Small intestine (tissue), 7 donors: ENCODE measurements around the gene MYO18B. TPM values are rescaled to one million over a fixed set of nuclear protein-coding genes. Genes with fewer than 3 reads are reported as not detected.

ENCODE experiments used
- DNase-seq, 2 donors: peaks; one replicate each; pipeline versions ENCODE4 v3.0.0 to v3.0.0-alpha.2; 2013
- FAIRE-seq: peaks from 2 replicates; lab custom pipeline; 2012; peaks lifted over from hg19 to GRCh38; lab: Jason Lieb, UNC
- H3K27ac ChIP-seq, 3 donors: one replicate each; pipeline ENCODE4 v1.5.1; 2013; ENCODE audit warnings: low read length in 2 of 3, mild to moderate bottlenecking in 2 of 3, control low read depth in 1 of 3, inconsistent platforms in 1 of 3, low read depth in 1 of 3, moderate library complexity in 1 of 3
- H3K27me3 ChIP-seq, 3 donors: one replicate each; pipeline ENCODE4 v1.6.1; 2013; ENCODE audit warnings: low read length in 3 of 3, inconsistent platforms in 1 of 3; ENCODE audit not compliant: control insufficient read depth in 3 of 3, insufficient read depth in 3 of 3
- H3K36me3 ChIP-seq, 3 donors: one replicate each; pipeline ENCODE4 v1.6.1; 2013; ENCODE audit warnings: low read length in 3 of 3, inconsistent platforms in 1 of 3, low read depth in 1 of 3, mild to moderate bottlenecking in 1 of 3, moderate library complexity in 1 of 3; ENCODE audit not compliant: control insufficient read depth in 3 of 3, insufficient read depth in 2 of 3
- H3K4me1 ChIP-seq, 3 donors: one replicate each; pipeline ENCODE4 v1.6.1; 2013; ENCODE audit warnings: low read length in 2 of 3, inconsistent platforms in 1 of 3, low read depth in 1 of 3, mild to moderate bottlenecking in 1 of 3, moderate library complexity in 1 of 3; ENCODE audit not compliant: control insufficient read depth in 3 of 3, insufficient read depth in 2 of 3
- H3K4me3 ChIP-seq, 3 donors: one replicate each; pipeline ENCODE4 v1.5.1; 2013; ENCODE audit warnings: low read length in 3 of 3, control low read depth in 1 of 3, inconsistent platforms in 1 of 3, low read depth in 1 of 3, mild to moderate bottlenecking in 1 of 3, moderate library complexity in 1 of 3
- H3K9me3 ChIP-seq, 2 donors: one replicate each; pipeline ENCODE4 v1.6.1; 2013; ENCODE audit warnings: low read depth in 1 of 2, low read length in 1 of 2; ENCODE audit not compliant: control insufficient read depth in 2 of 2, insufficient read depth in 1 of 2
- WGBS, 3 donors: extraction: QIAGEN DNeasy Blood & Tissue Kit; methylation state at CpG; one replicate each; pipeline ENCODE4 v1.1.7; 2013; 5-methylcytosine and 5-hydroxymethylcytosine counted together
- polyA plus RNA-seq, 4 donors: library from polyadenylated mRNA; stranded (reverse) in 3 of 4; unstranded in 1 of 4; fragments of 200-250 nt in 3 of 4; fragments of 120-200 nt in 1 of 4; gene quantifications; one replicate each; pipeline versions ENCODE4 v1.2.1 to v1.2.3, GENCODE V29; 2013
- donor health status: healthy with polysubstance abuse.
- donor health status: control.
- donor health status: control.
- donor health status: Bipolar disorder and iron deficiency.
- donor health status: healthy.

MYO18B gene
- polyA plus RNA-seq, 4 donors, result 0.01 to 1.1 (median 0.37) TPM

DNA sequence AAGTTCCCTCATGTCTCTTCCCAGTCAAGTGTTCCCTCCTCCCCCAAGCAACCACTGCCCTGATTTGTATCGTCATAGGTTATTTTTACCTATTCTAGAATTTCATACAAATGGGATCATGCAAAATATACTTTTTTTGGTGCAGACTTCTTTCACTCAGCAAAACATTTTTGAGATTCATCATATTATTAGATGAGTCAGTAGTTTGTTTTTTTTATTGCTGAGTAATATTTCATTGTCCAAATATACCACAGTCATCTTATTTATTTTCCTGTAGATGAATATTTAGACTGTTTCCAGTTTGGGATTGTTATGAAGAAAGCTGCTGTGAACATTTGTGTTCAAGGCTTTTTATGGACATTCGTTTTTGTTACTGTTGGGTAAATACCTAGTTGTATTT lies 301.0 kb downstream of the MYO18B start:
- Histone ChIP-seq H3K27ac (no peak overlapping the region), H3K36me3 (no peaks in the 10 kb centered on the region), H3K4me1 (no peaks in the 10 kb centered on the region), H3K9me3 (no peaks in the 10 kb centered on the region), H3K27me3 (no peaks in the 10 kb centered on the region), H3K4me3 (no peak overlapping the region)
- DNase-seq (no peak), FAIRE-seq (no peak)
- 61 to 82% (median 61%) methylated on average over 2 of the region's 2 CpGs for WGBS, 3 donors

- no peak for FAIRE-seq
- WGBS, 3 donors, result 75 to 89% (median 77%) methylated on average over 2 of the region's 2 CpGs
- Histone ChIP-seq H3K27ac (no peak overlapping the region), H3K27me3 (no peaks in the 10 kb centered on the region), H3K9me3 (no peaks in the 10 kb centered on the region), H3K4me1 (no peaks in the 10 kb centered on the region), H3K4me3 (no peak overlapping the region), H3K36me3 (no peaks in the 10 kb centered on the region)
- DNase-seq, result no peak
These were observed 303.1 kb downstream of the MYO18B start for GRCh38 chr22:26045051-26045450.

GRCh38 chr22:26045860-26046259 lies 303.9 kb downstream of the MYO18B start:
- Histone ChIP-seq H3K36me3 (no peaks in the 10 kb centered on the region), H3K27ac (no peak overlapping the region), H3K9me3 (no peaks in the 10 kb centered on the region), H3K27me3 (no peaks in the 10 kb centered on the region), H3K4me3 (no peak overlapping the region), H3K4me1 (no peaks in the 10 kb centered on the region)
- WGBS, 3 donors, result 67 to 75% (median 70%) methylated on average over 3 of the region's 3 CpGs
- no peak for DNase-seq
- no peak for FAIRE-seq

DNA sequence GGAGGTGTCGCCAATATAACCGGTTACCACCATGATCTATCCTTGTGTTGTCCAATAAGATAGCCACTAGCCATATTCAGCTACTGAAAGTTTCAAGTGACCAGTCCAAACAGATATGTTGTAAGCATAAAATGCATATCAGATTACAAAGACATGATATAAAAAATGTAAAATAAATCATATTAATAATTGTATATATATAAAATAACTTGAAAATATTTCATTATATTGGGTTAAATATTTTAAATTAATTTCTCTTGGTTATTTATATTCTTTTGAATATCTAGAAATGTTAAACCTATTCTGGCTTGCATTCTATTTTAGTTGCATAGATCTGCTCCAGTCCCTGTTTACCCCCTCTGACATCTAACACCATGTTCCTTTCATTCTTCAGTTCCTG lies 305.5 kb downstream of the MYO18B start:
- no peak for FAIRE-seq

DNA sequence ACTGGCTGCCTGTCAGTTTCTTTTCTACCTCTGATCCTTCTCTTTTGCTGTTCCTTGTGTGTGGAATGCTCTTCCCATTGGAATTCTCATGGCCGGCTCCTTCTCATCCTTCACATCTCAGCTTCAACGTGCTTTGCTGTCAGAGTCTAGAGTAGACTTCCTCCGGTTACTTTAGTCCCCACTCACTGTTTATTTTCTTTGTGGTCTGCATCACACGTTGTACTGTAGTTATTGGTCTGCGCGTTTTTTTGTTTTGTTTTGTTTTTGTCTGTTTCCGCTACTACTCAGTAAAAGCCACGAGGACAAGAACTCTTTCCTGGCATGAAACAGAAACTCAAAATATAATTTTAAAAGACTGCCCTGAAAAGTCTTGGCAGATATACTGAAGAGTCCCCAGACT lies 305.9 kb downstream of the MYO18B start:
- FAIRE-seq, result no peak
- Histone ChIP-seq H3K4me1 (no peaks in the 10 kb centered on the region), H3K4me3 (no peak overlapping the region), H3K9me3 (no peaks in the 10 kb centered on the region), H3K36me3 (no peaks in the 10 kb centered on the region), H3K27me3 (no peaks in the 10 kb centered on the region), H3K27ac (no peak overlapping the region)
- 53 to 70% (median 60%) methylated on average over 8 of the region's 8 CpGs for WGBS, 3 donors
- no peak for DNase-seq

More for the DNA sequence above, 305.5 kb downstream of the MYO18B start:
- no peak for DNase-seq
- H3K27ac ChIP-seq, result no peak overlapping the region
- H3K4me1 ChIP-seq, result no peaks in the 10 kb centered on the region
- no peak overlapping the region for H3K4me3 ChIP-seq
- WGBS, 3 donors, result 93 to 98% (median 96%) methylated on average over 2 of the region's 2 CpGs
- no peaks in the 10 kb centered on the region for H3K27me3 ChIP-seq
- no peaks in the 10 kb centered on the region for H3K9me3 ChIP-seq
- H3K36me3 ChIP-seq, result no peaks in the 10 kb centered on the region

DNA sequence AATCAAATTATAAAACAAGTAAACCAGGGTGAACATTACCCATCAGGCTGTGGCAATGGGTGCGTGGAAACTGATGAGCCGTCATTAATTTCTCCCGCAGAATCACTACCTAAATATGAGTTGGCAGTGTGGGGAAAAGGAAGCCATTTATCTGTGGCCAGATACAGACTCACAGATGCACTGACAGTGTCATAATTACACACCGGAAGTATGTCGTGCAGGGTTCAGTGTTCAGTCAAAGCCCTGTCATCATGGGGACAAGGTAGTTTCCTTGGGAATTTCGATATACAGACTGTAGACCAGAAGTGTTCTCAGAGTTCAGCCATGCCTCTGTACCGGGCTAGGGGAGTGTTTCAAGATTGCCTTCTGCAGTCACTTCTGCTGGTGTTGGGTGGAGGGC lies 308.1 kb downstream of the MYO18B start:
- DNase-seq (no peak), FAIRE-seq (no peak)

GRCh38 chr22:26053737-26054316 lies 311.8 kb downstream of the MYO18B start:
- WGBS, 3 donors, result 64 to 70% (median 67%) methylated on average over 4 of the region's 4 CpGs
- H3K4me3 ChIP-seq, result no peak overlapping the region
- no peaks in the 10 kb centered on the region for H3K4me1 ChIP-seq
- DNase-seq (no peak), FAIRE-seq (no peak)
- no peaks in the 10 kb centered on the region for H3K27me3 ChIP-seq
- no peaks in the 10 kb centered on the region for H3K36me3 ChIP-seq
- H3K27ac ChIP-seq, result no peak overlapping the region
- no peaks in the 10 kb centered on the region for H3K9me3 ChIP-seq

More for the DNA sequence above, 308.1 kb downstream of the MYO18B start:
- Histone ChIP-seq H3K4me1 (no peaks in the 10 kb centered on the region), H3K4me3 (no peak overlapping the region), H3K27me3 (no peaks in the 10 kb centered on the region), H3K9me3 (no peaks in the 10 kb centered on the region), H3K27ac (no peak overlapping the region), H3K36me3 (no peaks in the 10 kb centered on the region)
- 74 to 81% (median 76%) methylated on average over 7 of the region's 7 CpGs for WGBS, 3 donors

- no peaks in the 10 kb centered on the region for H3K36me3 ChIP-seq
- H3K4me3 ChIP-seq, result no peak overlapping the region
- FAIRE-seq (no peak), DNase-seq (no peak)
- WGBS, 3 donors, result 35 to 47% (median 43%) methylated on average over 6 of the region's 6 CpGs
- no peaks in the 10 kb centered on the region for H3K4me1 ChIP-seq
- H3K27me3 ChIP-seq, result no peaks in the 10 kb centered on the region
- no peak overlapping the region for H3K27ac ChIP-seq
- no peaks in the 10 kb centered on the region for H3K9me3 ChIP-seq
These were observed 313.0 kb downstream of the MYO18B start for GRCh38 chr22:26054841-26055605.
